Measurements from ENCODE around the gene ANO6.
"Not testable (repeated sequence)": the region's sequence is repeated elsewhere in the genome, so short reads cannot be mapped to it uniquely, and the experiment has no call there.

The ANO6 gene

DNA sequence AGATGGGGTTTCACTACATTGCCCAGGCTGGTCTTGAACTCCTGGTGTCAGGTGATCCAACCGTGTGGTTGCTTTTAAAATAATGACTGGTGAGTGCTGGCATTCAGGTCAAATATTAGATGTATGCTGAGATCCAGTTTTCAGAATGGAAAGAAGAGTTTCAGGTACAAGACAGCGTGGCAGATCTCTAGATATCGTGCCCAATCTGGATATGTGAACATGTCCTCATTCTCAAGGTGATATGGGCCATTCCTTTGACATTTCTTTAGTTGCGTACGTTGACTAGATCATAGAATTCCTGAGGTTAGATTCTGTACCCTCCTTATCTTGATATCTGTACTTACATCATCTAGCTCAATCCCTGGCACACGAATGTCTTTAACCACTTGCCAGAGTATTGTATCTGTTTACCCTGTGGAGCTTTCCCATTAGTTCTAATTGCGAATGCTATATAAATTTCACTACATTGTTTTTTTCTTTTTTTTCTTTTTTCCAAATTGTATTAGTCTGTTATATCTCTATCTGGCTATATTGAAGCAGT lies 80.2 kb downstream of the ANO6 start:
- DNase-seq, result no peak
- in situ Hi-C loops (cut with HindIII; ENCODE audit: low pct_ligation_motif_present, low pct_unique_long_range_greater_than_20kb, low sequenced_read_pairs), result no loop called here

DNA sequence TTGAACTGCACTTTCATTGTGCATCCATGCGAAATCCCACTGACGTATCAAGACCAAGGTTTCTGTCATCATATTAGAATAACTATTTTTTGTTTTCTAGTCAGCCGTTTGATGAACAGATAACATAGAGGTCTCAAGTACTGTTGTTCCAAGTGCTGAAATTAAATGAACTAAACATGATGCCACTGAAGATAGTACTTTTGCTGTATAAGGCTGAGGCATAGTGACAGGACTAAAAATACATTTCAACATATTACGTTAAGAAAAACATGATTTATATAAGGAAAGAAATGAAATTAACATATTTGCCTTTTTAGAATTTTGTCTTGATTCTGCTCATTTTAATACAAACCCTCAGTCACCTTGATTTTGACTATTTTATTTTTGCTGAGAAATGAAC lies 82.2 kb downstream of the ANO6 start:
- in situ Hi-C loops (cut with HindIII; ENCODE audit: low pct_ligation_motif_present, low pct_unique_long_range_greater_than_20kb, low sequenced_read_pairs), result no loop called here
- no peak for DNase-seq

DNA sequence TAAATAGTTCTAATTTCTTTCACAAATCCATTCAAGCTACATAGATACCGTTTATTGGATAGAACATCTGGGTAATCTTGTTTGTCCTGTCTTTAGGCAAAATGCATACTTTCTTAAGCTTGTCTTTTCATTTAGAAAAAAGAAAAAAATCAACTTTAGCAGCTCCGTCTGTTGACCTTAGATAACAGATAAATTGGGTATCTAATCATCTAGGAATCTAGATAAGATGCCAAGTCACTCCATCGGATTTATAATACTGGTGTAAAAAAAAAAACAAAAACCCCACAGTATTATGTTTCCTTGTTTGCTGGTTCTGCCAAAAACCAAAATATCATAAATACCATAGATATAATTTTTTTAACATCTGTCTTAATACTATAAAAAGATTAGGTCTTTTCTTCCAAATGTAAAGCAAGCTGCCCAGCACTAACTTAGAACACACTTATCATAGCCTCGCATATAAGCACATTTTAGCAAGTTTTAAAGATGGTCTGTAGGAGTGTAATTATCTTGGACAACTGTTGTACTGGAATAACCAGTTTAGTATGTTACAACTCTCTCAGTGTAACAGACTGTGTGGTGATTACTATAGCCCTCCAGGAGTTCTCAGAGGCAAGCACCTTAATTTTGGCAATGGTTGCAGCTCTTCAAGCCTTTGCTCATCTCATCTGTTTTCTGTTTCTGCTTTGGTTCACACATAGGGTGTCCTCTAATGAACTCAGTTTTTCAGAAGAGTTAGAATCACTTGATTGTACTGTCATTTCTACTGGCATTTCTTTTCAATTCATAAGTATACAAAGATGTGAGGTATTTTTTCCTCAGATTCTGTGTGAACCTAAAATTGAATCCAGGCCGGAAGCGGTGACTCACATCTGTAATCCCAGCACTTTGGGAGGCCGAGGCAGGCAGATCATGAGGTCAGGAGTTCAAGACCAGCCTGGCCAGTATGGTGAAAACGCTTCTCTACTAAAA lies 83.1 kb downstream of the ANO6 start:
- in situ Hi-C loops (cut with HindIII; ENCODE audit: low pct_ligation_motif_present, low pct_unique_long_range_greater_than_20kb, low sequenced_read_pairs), result no loop called here
- DNase-seq, result no peak

DNA sequence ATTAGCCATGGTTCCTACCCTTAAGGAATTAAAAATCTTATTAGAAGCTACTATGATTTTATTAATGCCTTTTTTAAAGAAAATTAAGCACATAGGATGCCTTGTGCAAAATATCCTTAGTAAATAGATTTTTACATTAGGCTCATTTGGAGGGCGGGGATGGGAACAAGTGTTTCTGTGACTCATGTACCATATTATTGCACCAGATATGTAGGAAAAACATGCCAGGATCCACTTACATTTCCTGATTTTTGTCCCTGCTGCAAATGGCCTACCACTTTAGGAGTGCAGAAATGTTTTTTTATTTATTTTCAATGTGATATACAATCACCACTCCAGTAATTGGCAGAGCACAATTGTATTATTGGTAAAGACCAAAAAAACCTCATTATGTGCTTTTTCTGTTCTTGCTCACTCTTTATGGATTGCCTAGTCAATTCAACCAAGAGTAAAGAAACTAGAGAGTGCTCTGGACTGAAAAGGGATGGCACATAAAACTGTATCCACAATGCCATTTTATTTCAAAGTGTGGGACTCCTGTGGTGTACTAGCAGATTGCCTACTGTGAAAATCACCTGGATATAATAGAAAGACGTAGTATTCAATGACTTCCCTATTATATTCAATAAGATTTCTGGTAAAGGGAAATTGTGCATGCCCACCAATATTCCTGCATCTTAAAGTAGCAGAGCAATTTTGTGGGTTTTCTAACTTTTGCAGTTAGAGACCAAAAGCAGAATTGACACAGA lies 86.9 kb downstream of the ANO6 start:
- DNase-seq, result no peak
- in situ Hi-C loops (cut with HindIII; ENCODE audit: low pct_ligation_motif_present, low pct_unique_long_range_greater_than_20kb, low sequenced_read_pairs), result no loop called here

DNA sequence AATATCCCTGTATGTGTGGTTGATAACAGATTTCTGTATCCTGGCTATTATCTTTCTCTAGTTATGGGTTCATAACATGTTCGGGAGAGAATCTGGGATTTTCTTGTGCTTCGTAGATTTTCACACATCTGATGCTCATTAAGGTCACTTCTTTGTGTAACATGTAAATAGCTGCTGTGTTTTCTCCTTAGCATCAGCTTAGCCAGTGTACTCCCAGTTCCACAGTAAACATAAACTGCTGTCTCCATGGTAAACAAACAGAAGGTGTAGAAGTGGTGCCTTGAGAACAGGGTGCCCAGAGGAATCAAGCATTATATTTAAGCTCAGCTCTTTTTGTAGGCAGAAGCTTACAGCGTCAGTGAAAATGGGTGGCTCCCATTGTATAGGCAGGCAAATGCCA lies 88.0 kb downstream of the ANO6 start:
- DNase-seq, result no peak
- in situ Hi-C loops (cut with HindIII; ENCODE audit: low pct_ligation_motif_present, low pct_unique_long_range_greater_than_20kb, low sequenced_read_pairs), result no loop called here

DNA sequence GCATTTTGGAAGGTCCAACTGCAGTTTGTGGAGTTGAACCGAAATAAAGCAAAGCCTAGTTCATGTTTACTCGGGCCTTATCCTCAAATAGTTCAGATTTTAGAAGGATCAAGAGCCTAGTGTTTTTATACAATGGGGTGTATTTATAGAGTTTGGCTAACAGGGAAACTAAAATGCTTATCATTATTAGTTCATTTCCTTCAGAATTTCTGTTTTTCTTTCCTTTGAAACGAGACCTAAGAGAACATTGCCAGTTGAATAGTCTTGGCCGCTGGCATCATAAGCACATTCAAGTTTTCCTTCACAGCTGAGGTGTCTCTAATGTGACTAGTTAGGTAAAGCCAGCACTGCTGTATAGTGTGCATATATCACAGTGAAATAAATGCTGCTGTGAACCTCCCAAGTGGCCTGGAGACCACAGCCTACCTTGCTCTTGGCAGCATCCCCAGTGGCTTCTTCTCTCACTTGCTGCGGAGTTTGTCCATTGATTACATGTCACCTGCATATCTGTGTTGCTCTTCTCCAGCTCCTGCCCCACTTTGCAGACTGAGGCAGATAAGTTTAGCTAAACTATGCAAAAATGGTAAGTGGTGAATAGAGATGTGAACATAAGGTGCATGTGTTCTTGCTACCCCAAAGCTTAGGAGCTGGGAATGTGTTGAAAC lies 88.8 kb downstream of the ANO6 start:
- no peak for DNase-seq
- in situ Hi-C loops (cut with HindIII; ENCODE audit: low pct_ligation_motif_present, low pct_unique_long_range_greater_than_20kb, low sequenced_read_pairs), result no loop called here

DNA sequence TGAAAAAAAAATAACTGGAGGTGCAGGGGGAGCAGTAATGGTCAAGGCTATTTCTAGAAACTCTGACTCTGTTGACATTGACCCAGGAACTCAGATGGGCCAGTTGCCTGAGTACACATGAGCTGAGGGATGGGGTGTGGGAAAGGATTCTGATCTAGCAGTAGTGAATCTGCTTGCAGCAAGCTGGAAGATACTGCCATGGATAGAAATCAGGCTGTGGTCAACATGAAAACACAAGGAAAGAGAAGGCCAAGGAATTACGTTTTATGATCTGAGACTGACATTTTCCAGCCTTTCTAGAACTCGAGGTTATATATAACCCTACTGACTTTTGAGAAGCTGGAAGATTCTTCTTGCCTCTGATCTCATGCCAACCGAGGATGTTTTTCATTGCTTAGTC lies 90.0 kb downstream of the ANO6 start:
- in situ Hi-C loops (cut with HindIII; ENCODE audit: low pct_ligation_motif_present, low pct_unique_long_range_greater_than_20kb, low sequenced_read_pairs), result no loop called here
- no peak for DNase-seq

DNA sequence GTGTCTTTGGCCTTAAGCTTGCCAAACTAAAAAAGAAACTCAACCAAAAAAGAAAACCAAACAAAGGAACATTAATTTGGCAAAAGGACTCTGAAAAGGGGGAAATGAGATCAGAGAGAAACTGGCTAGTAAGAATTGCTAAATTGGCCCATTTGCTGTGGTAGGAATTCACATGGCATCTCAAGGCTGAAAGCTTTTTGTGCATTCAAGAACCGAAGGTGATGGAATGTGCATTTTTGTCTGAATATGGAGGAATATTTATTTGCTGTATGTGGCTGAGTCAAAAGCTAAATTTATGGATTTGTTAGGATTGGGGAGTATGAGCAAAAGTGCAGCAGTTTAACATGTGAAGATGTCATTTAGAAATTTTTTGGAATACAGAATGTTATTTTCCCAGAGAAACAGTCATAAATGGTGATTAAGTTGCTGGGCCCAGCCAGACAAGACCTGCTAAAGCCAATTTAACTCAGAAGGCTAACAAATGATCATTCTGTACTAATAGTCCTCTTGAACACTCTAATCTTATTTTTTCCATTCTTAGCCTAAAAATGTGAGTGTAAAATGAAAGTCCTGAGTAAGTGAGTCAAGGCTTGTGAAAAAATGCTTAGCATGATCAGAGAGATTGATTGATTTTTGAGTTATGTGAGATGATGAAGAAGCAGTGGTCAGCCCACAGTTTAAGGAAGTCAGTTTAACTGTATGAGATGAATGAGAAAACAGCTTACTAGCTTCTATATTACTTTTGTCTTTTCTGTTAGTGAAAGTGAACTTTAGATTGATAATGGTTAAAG lies 94.1 kb downstream of the ANO6 start:
- no peak for DNase-seq
- in situ Hi-C loops (cut with HindIII; ENCODE audit: low pct_ligation_motif_present, low pct_unique_long_range_greater_than_20kb, low sequenced_read_pairs), result no loop called here

DNA sequence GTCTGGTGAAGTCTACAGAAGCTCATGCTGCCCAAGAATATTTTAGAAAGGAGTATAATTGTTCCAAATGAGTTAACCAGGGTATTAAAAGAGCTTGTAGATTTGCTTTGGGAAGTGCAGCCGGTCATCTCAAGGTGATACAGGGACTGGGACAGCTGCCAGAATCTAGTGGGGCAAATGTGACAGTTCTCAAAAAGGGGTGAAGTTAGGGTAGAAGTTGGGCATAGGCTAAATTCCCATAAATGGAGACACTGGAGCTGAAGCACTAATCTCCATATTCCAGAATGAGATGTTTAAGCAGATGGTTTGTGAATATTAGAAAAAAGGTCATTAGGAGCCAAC lies 94.7 kb downstream of the ANO6 start:
- in situ Hi-C loops (cut with HindIII; ENCODE audit: low pct_ligation_motif_present, low pct_unique_long_range_greater_than_20kb, low sequenced_read_pairs), result no loop called here

DNA sequence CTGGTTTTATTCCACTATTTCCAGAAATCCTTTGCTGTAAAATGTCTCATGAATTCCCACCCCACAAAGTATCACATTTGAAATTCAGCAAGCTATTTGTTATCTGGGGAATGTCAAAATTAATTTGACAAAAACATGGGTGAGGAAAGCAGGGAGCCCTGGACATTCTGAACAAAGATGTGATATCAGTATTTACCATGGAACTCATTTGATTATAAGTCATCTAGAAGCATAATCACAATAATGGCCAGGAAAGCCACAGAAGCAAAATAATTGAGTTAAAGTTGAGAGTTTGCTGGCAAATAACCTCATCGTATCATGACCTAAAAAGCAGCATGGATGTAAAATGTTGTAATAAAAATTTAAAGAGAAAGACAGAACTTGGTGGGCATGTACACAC lies 96.1 kb downstream of the ANO6 start:
- in situ Hi-C loops (cut with HindIII; ENCODE audit: low pct_ligation_motif_present, low pct_unique_long_range_greater_than_20kb, low sequenced_read_pairs), result no loop called here
- DNase-seq, result no peak

More for the DNA sequence above, 94.7 kb downstream of the ANO6 start:
- no peak for DNase-seq

DNA sequence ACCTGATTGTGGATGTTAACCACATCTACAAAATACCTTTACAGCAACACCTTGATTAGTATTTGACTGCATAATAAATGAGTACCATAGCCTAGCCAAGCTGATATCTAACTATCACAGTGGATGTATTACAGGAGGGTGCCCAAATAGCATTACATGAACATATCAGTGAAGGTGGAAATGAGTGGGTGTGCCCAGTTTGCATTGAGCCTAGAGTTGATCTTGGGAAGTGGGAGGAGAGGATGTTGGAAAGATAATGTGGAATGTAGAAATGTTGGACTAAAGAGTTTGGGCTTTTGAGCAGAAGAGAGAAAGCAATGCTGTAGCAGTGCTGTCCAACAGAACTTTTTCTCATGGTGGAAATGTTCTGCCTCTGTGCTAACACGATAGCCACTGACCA lies 98.9 kb downstream of the ANO6 start:
- DNase-seq, result no peak
- in situ Hi-C loops (cut with HindIII; ENCODE audit: low pct_ligation_motif_present, low pct_unique_long_range_greater_than_20kb, low sequenced_read_pairs), result no loop called here

DNA sequence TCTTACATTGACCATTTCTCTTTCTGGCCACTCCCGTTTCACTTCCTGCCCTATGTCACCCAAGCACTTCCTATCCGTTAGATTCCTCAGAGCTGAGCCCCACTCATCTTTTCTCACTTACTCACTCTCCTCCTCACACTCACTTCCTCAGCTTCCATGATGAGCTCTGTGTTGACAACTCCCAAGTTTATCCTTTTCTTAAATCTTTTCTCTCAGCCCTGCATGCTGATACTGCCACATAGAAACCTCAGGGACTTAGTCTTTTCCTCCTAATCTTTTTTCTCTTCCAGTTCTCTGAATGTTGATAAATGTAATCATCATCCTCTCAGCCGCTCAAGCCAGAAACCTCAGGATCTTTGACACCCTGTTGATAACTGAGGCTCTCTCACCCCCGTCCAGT lies 99.6 kb downstream of the ANO6 start:
- in situ Hi-C loops (cut with HindIII; ENCODE audit: low pct_ligation_motif_present, low pct_unique_long_range_greater_than_20kb, low sequenced_read_pairs), result no loop called here
- DNase-seq, result no peak

DNA sequence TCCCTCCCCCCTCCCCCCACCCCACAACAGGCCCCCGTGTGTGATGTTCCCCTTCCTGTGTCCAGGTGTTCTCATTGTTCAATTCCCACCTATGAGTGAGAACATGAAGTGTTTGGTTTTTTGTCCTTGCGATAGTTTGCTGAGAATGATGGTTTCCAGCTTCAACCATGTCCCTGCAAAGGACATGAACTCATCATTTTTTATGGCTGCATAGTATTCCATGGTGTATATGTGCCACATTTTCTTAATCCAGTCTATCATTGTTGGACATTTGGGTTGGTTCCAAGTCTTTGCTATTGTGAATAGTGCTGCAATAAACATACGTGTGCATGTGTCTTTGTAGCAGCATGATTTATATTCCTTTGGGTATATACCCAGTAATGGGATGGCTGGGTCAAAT lies 101.4 kb downstream of the ANO6 start:
- in situ Hi-C loops (cut with HindIII; ENCODE audit: low pct_ligation_motif_present, low pct_unique_long_range_greater_than_20kb, low sequenced_read_pairs); DNase-seq: not testable (repeated sequence)

DNA sequence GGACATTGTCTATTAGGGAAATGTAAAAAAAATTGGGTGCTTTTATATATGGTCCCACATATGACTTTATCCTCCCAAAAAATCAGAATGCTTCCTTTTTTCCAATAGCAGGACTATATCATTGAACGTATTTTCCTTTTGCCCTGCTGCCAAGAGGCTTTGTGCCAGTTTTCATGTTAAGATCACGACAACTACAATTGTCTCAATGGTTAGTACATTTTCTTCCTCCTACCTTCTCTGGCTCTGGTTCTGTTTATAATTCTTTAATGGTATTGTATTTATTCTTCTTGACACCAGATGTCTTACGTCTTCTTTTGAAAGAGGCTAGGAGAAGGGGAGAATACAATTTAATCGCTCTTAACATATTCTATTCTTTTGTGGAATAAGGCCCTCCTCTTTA lies 106.9 kb downstream of the ANO6 start:
- DNase-seq, result no peak
- in situ Hi-C loops (cut with HindIII; ENCODE audit: low pct_ligation_motif_present, low pct_unique_long_range_greater_than_20kb, low sequenced_read_pairs), result no loop called here

DNA sequence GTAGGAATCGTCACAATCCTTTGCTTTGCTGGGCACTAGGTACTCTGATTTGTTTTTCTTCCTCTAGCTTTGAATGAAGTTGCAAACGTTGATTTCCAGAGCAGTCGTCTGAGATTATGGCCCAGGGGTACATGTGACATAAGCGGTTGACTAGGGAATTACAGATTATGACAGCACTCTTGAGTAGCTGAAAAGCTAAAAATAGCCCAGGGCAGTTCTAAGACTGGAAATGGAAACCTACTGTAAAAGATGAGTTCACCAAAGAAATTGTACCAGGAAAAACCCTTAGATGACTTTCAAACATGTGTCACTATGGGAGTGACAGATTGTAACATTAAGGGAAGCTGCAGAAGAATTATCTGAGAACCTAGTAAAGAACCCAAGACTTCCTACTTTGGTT lies 108.5 kb downstream of the ANO6 start:
- in situ Hi-C loops (cut with HindIII; ENCODE audit: low pct_ligation_motif_present, low pct_unique_long_range_greater_than_20kb, low sequenced_read_pairs), result no loop called here
- no peak for DNase-seq

DNA sequence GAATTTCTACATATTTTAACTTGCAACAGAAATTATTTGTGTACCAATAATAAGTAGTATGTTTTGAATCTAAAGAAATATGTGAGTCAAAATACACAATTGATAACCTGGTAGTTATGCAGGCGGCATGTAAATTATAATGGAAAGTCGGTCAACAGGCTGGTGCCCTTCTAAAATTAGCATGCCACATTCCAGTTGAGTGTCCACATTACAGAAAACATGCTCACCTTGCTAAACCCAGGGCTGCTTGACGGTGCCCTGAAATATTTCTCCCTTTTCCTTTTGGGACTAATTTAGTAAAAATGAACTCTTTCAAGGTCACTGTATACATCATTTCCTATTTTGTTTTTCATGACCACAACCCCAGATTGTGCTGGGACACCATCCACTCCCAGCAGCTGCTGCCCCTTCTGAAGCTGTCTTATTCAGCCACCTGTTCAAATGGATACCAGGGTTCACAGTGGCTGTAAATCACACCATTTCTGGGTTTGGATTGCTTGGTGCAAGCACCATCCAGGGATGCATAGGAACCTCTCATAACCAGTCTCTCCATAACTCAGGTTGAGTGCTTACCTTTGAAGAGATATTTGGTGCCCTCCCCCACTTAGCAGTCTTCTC lies 110.6 kb downstream of the ANO6 start:
- DNase-seq, result no peak
- in situ Hi-C loops (cut with HindIII; ENCODE audit: low pct_ligation_motif_present, low pct_unique_long_range_greater_than_20kb, low sequenced_read_pairs), result no loop called here

DNA sequence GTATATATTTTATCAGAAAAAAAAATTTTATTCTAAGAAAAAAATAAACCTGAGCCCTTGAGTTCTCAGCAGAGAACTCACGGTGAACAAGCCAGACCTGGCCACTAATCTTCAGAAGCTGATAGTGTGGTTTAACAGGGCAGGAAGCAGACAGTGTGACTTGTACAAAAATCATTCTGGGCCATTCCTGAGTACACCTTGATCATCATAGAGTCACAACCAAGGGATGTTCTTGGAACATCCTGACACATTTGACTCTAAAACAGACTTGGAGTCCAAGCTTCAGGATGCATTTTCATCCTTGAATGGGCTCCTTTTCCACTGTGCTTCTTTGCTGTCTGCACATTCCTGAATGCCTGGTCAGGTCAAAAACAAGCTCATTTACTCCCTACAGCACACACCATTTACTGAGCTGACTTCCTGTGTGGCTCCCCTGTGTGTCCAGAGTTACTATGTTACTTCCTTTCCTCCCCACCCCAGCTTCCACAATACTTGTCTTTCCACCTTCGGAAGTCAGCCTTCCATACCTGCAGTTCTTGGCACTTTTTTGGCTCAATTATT lies 112.0 kb downstream of the ANO6 start:
- in situ Hi-C loops (cut with HindIII; ENCODE audit: low pct_ligation_motif_present, low pct_unique_long_range_greater_than_20kb, low sequenced_read_pairs), result no loop called here
- DNase-seq, result no peak

DNA sequence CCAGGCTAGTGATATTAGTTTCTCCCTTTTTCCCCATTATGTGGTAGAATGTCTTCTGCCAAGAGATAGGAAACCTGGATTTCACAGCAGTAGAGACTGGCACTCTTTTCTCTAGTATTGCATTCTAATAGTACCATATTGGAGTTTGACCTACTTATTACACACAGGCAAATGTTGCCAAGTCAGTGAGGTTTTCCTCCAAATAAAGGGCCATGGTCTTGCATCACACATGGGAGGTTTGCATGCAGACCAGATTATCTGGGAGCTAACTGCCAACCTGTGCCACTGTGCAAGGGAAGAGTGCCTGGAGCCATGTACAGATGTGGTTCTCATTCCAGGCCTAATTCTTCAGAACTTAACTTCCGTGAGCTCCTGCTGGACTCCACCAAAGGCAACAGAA lies 113.3 kb downstream of the ANO6 start:
- in situ Hi-C loops (cut with HindIII; ENCODE audit: low pct_ligation_motif_present, low pct_unique_long_range_greater_than_20kb, low sequenced_read_pairs), result no loop called here
- no peak for DNase-seq
